DMS79 treated with DMSO at 0.1 percent for 48 hours (cell line): Measurements from ENCODE around the gene ANAPC16.
"Not testable (repeated sequence)": the region's sequence is repeated elsewhere in the genome, so short reads cannot be mapped to it uniquely, and the experiment has no call there.

Source experiments
- DNase-seq: peaks from one replicate; lab custom pipeline; 2025; lab: John Stamatoyannopoulos, UW

Gene ANAPC16

DNA sequence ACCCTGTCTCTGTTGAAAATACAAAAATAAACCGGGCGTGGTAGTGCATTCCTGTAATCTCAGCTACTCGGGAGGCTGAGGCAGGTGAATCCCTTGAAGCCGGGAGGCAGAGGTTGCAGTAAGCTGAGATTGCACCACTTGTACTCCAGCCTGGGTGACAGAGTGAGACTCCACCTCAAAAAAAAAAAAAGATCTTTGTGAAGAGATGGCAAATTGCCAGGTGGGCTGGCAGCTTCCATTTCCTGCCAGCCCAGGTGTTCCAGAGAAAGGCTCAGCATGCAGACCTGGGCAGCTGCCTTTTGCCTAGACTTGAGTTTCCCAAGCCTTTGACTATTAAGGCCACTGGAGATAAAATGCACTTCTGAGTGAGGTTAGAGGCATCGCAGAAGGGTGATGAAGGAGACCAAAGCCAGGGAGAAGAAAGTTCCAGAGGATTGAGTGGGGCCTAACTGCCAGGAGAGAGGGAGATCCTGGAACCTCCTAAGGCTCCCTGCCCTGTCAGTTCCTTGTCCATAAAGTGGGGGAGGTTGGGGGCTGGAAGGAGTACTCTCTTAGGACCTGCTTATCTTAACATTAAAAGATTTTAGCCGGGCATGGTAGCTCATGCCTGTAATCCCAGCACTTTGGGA is 47.9 kb downstream of the ANAPC16 start:
- DNase-seq: peak; percentile 74

DNA sequence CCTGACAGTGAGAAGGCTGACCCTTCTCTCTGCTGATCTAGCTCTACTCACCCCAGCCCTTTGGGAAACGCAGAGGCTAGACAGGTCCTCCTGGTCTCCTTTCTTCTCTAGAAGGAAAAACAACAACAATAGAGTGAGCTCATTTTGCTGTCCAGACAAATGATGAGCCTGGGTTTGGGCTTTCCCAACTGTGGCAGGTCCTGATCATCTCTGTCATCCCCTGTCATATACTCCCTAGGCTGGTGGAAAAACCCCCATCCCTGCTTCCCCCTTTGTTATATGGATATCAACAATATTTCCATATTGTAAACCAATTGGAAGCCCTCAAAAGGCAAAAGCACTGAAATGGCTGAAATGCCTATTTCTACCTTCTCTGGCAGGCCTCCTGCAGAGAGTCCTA is 48.7 kb downstream of the ANAPC16 start:
- no peak for DNase-seq

DNA sequence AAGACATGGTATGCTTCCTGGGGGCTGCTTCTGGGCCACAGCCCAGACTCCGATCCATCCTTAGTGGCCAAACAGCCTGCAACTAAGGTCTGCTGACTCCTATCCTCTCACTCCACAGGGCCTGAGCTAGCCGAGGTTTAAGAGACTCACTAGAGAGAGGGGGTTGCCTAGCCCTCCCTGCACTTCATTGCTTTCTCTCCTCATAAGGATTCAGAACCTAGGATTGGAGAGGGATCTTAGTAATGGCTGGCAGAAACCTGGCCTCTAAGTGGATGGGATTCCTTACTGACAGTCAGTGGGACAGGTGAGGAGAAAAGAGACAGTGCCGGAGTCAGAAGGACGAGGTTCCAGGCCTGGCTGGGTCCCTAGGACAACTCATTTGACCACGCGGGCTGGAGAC is 49.7 kb downstream of the ANAPC16 start:
- no peak for DNase-seq

DNA sequence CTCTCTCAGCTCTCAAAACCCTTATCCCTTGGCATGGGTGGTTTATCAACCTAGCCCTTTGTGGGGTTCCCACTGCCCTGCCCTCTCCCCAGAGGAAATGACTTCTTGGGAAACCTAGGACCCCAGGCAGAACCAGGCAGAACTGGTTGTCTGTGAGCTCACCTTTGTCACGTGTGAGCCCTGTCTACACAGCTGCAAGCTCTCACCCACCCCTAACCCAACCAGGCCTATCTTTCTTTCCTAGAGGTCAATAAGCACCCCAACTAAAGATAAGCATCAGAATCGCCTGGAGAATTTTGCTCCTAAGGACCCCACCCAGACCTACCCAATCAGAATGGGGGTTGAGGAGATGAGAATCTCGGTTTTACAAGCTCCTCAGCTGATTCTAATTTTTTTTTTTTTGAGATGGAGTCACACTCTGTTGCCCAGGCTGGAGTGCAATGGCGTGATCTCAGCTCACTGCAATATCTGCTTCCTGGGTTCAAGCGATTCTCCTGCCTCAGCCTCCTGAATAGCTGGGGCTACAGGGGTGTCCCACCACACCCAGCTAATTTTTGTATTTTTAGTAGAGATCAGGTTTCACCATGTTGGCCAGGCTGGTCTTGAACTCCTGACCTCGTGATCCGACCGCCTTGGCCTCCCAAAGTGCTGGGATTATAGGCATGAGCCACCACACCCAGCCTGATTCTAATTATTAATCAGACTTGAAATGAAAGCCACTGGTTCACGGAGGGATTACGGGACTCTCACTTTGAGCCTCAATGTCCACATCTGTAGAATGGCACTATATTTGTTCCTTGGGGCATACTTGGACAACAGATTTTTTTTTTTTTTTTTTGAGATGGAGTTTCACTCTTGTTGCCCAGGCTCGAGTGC is 50.4 kb downstream of the ANAPC16 start:
- DNase-seq: no peak

DNA sequence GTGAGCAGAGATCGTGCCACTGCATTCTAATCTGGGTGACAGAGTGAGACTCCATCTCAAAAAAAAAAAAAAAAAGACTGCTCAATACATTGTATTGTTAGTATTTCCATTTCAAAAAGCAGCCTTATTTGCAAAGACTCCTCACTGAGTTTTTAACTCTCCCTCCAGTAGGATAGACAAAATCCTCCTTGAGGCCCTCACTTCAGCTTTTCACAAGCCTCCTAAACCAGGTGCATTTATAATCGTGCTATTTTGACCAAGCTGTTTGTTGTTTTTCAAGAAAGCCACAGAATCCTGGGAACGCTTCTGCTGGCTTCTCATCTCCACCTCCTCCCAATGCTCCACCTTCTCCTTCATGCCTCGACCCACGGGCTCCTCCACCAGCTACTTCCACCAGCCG is 51.6 kb downstream of the ANAPC16 start:
- no peak for DNase-seq

DNA sequence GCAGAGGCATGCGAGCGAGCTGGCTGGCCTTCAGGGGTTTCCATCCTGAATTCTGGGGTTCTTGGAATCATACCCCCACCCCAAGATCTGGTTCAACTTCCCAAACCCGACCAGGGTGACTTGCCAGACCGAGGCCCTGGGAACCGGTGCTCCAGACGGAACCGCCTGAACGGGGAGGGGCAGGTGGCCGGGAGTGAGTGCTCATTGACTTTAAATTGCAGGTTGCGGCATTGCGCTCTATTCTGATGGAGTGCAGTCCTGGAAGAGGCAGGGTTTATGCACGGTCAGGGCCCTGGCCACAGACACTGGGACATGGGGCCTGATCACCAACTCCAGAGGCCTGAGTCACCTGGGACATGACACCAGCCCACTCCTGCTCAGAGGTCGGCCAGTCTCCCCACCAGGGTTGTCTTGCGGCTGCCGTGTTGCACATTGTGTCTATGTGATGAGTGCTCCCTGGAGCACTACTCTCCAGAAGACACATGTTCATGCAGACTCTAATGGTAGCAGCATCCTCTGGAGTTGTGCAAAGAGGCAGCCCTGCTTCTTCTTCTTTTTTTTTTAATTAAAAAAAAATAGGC is 52.1 kb downstream of the ANAPC16 start:
- no peak for DNase-seq

DNA sequence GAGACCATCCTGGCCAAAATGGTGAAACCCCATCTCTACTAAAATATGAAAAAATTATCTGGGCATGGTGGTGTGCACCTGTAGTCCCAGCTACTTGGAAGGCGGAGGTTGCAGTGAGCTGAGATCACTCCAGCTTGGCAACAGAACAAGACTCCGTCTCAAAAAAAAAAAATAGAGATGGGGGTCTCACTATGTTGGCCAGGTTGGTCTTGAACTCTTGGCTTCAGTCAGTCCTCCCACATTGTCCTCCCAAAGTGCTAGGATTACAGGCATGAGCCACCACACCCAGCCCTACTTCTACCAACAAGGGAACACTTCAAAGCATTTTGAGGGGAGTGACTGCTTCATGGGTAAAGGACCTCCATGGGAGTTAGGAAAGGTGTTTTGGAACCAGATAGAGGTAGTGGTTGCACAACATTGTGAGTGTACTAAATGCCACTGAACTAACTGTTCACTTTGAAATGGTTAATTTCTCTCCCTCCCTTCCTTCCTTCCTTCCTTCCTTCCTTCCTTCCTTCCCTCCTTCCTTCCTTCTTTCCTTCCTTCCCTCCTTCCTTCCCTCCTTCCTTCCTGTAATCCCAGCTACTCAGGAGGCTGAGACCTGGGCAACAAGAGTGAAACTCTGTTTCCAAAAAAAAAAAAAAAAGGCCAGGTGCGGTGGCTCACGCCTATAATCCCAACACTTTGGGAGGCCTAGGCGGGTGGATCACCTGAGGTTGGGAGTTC is 52.8 kb downstream of the ANAPC16 start:
- DNase-seq: not testable (repeated sequence)

DNA sequence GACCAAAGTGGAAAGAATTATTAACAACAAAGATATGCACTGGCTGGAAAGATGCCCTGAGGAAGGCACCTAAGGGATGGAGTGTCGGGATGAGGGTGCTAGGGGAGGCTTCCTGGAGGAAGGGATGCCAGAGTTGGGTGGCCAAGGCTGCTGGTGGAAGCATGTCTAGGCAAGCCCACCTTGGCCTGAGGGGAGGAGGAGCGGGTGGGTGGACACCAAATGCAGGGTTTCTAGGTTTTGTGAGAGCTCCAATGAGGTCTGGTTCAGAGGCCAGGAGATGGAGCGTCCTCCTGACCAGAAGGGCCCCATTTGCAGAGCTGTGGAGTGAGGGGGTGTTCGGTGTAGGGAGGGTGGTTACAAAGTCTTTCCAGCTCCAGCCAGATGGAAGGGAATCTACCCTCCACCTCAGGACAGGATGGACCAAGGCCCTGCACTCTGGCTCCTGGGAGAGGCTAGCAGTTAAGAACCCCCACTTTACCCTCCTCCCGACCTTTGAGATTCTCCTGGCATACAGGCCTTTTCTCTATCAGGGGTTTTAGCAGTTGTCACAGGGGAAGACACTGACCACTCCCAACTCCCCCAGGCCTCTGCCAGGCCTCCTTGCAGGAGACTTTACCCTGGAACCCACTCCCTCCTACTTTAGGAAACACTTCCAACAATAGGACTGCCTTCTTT is 54.9 kb downstream of the ANAPC16 start:
- no peak for DNase-seq

DNA sequence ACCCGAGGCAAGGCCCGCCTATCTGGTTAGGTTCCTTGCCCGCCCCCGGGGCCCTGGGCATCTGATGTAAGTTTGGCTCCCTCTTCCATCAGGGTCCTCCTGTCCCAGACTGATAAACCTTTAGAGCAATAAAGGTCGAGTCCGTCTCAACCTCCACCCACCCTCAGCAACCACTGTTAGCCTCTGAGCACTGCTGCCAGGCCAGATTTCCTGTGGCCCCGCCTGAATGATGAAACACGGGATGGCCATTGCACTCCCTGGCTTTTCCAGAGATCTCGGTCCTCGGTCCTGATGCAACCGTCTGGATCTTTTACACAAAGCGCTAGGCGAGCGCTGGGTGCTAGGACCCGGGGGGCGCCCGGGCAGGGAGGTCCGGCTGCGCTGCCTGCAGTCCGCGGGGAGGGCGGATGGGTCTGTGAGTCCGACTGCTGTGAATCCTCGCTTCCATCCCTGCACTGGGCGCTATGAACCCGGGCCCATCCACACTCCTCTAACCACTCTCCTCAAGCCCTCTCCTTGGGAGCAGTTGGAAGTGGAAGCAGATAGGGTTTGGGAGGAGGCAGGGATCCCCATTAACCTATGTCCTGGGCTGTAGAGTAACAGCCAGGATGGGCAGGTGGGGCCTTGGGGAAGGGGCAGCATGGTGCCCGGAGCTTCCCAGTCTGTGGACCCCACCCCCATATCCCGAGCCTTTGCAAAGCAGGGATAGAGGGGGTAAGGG is 57.0 kb downstream of the ANAPC16 start:
- DNase-seq: peak; percentile 39

DNA sequence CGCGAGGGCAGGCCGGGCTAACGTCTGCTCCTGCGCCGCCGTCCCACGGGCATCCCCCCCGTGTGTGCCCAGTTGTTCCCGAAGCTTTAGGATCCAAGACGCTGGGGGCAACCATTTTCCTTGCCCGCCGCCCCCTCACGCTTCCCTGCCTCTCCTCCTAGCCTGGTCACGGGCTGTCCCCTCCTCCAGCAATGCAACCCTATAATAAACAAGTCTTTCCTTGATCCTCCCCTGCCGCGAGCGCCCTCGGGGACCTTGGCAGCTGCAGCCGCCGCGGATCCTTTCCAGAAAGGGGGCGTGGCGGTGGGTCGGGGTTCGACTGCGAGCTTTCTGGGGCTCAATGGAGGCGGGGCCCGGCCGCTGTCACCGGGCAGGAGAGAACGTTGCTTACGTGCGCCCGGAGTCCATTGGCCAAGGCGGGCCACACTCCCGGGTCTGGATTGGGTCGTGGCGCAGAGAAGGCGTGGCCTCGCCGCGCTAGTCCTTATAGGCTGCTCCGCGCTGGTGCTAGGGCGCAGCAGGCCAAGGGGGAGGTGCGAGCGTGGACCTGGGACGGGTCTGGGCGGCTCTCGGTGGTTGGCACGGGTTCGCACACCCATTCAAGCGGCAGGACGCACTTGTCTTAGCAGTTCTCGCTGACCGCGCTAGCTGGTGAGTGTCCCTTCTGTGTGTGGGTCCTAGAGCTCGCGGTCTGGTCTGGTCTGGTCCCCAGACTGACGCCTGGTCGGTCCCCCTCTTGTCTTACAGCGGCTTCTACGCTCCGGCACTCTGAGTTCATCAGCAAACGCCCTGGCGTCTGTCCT is 57.8 kb downstream of the ANAPC16 start, which contains the start of gene DDIT4:
DDIT4 (plus strand) TSS at position 515 of the 803 bp plus-strand sequence. CDS start 293 bp downstream, outside the sequence.
- peak; percentile 82 for DNase-seq

DNA sequence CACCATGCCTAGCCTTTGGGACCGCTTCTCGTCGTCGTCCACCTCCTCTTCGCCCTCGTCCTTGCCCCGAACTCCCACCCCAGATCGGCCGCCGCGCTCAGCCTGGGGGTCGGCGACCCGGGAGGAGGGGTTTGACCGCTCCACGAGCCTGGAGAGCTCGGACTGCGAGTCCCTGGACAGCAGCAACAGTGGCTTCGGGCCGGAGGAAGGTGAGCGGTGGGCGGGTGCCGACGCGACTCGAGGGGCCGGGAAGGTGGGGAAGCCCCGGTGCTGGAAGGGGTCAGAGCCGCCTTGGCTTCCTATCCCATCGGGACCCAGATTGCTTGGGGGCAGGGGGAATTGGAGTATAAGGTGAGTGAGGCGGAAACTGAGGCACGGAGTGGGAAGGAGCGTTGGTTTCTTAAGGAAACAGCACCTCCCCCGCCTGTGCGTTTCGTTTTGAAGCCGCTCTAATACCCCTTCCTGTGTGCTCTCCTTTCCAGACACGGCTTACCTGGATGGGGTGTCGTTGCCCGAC is 58.5 kb downstream of the ANAPC16 start:
- no peak for DNase-seq

DNA sequence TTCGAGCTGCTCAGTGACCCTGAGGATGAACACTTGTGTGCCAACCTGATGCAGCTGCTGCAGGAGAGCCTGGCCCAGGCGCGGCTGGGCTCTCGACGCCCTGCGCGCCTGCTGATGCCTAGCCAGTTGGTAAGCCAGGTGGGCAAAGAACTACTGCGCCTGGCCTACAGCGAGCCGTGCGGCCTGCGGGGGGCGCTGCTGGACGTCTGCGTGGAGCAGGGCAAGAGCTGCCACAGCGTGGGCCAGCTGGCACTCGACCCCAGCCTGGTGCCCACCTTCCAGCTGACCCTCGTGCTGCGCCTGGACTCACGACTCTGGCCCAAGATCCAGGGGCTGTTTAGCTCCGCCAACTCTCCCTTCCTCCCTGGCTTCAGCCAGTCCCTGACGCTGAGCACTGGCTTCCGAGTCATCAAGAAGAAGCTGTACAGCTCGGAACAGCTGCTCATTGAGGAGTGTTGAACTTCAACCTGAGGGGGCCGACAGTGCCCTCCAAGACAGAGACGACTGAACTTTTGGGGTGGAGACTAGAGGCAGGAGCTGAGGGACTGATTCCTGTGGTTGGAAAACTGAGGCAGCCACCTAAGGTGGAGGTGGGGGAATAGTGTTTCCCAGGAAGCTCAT is 59.0 kb downstream of the ANAPC16 start:
- peak; percentile 21 for DNase-seq

DNA sequence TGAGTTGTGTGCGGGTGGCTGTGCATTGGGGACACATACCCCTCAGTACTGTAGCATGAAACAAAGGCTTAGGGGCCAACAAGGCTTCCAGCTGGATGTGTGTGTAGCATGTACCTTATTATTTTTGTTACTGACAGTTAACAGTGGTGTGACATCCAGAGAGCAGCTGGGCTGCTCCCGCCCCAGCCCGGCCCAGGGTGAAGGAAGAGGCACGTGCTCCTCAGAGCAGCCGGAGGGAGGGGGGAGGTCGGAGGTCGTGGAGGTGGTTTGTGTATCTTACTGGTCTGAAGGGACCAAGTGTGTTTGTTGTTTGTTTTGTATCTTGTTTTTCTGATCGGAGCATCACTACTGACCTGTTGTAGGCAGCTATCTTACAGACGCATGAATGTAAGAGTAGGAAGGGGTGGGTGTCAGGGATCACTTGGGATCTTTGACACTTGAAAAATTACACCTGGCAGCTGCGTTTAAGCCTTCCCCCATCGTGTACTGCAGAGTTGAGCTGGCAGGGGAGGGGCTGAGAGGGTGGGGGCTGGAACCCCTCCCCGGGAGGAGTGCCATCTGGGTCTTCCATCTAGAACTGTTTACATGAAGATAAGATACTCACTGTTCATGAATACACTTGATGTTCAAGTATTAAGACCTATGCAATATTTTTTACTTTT is 59.7 kb downstream of the ANAPC16 start:
- DNase-seq: no peak

DNA sequence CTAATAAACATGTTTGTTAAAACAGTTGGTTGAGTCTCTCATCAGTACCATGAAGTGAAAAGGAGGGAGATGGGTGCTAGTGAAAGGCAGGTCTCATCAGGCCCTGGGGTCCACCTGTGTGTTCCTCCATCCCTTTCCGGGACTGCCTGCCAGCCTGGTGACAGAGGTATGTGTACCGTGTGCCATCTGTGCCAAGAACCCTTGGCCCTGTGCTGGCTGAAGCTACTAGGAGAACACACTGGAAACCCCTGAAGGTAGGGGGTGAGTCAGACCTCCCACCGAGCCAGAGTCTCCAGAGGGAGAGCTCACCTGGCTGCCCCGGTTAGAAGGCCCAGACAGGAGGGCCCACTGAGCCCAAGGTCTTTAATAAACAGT is 60.2 kb downstream of the ANAPC16 start:
- no peak for DNase-seq

DNA sequence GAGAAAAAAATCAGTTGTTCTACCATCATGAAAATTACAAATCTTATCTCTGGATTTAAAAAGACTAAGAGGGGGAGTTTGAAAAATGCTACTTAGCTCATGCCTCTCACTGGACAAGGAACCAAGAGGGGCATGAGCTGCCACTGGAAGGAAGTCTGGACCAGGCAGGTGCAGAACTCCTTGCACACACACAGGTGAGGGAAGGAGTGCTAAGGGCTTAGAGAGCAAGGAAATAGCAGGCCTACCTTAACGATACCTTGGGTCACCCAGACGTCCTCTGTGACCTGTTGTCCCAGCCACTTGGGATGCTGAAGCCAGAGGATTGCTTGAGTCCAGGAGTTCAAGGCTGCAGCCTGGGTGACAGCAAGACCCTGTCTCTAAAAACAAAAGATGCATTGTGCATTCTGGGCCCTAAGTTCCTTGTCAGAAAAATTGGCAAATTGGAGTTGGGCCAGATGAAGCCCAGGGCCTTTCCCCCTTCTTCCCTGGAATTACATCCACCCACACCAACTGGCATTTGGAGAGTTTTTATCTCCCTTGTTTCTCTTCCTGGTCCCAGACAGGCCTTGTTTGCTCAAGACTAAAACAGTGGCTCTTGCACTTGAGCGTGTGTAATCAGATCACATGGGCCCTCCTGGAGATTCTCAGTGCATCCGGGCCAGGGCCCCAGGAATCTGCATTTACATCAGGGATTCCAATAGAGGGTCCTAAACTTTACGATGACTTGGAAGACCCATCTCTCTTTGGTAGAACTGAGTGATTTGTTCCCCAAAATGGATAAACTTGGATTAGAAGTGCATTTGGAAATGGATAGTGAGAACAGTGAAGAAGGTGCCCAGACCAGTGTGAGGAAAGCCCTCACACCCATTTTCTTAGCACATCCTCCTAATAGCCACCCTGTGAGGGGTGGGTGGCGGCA is 60.9 kb downstream of the ANAPC16 start:
- no peak for DNase-seq

DNA sequence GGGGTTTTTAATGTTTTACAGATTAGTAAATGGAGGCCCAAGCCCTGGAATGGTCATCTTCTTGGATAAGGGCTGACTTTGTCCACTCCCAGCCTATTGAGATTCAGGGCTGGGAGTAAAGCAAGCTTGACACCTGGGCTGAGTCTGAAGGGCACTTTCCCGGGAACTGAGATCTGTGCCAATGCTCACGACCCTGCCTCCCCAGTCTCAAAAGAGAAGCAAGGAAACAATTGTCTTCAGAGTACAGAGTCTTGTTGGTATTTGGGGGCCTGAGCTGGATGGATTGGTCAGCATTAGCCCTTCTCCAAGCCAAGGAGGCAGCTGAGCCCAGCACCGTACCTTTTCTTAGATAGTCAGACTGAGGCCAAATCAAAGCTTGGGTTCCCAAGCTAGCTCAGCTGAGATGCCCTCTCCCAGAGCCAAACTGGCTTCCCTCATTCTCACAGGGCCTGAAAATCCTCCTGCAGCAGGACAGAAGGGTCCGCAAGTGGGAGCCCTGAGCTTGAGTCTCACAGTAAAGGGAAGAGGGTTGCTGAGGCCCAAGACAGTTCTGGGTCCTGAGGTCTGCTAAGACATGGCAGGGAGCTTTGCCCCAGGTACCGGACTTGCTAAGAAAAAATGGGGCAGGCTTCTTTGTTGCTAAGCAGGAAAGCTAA is 61.7 kb downstream of the ANAPC16 start:
- DNase-seq: no peak

DNA sequence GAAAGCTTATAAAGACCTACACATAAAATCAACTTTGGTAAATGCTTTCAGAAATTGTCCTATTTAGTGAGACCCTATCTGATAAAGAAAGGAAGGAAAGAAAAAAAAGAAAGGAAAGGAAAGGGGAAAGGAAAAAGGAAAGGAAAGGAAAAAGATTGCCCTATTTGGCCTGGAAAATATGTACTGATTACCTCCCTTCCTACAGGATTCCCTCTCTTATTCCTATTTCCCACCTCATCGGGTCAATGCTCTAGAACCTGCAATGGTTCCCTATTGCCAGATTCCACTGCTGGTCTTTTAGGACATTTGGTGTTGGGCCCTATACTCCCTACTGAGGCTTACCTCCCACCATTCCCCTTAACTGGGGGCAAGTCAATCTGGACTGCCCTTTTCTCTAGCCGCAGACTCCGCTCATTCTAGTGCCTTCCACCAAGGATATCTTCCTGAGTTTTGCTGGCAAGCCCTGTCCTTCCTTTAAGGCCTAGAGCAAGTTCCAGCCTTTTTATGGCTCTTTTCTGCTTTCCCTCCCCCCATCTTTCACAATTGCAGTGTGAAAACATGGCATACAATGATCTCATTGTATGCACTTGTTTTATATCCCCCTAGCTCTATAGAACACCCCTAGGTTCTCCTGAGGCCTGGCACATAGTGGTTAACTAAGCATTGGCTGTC is 62.3 kb downstream of the ANAPC16 start:
- DNase-seq: no peak
